Measurements from ENCODE around the gene CBY3.
"Not testable (repeated sequence)": the region's sequence is repeated elsewhere in the genome, so short reads cannot be mapped to it uniquely, and the experiment has no call there.

Gene CBY3

DNA sequence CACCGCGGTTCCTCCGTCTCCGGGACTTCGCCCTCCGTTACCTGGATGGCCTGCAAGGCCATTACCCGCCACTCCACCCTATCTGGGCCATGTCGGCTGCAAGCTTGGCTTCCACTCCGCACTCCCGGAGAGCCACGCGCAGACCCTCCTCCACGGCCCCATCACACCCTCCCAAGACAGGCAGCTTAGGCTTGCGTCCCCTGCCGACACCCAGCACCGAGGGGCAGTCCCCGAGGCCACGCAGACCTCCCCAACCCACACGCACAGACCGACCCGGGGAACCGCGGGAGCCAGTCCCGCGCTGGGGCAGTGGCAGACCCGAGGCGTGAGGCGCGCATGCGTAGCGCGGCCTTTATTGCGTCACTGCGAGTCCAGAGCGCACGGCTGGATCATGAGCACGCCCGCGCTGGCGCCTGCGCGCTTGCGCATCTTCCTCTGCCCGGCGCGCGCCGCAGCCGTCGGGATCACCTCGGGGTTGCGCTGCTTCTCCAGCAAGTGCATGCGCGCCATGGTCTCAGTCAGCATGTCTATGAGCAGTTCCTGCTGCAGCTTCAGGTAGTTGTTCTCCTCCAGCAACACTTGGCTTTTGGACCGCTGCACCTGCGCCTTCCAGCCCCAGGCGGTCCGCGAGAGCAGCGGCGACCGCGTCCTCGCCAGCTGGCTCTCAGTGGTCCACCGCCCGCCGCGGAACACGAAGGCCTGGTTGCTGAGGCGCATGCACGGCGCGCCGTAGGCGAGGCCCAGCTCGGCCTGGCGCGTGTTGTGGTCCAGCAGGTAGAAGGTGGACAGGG, 2.4 kb downstream of the CBY3 start:
- in situ Hi-C loops (cut with HindIII; ENCODE audit: low sequenced_read_pairs) = loop anchor here (5.0 kb wide), 1 partner anchor 79 kb away; no protein-coding TSS in a partner anchor

DNA sequence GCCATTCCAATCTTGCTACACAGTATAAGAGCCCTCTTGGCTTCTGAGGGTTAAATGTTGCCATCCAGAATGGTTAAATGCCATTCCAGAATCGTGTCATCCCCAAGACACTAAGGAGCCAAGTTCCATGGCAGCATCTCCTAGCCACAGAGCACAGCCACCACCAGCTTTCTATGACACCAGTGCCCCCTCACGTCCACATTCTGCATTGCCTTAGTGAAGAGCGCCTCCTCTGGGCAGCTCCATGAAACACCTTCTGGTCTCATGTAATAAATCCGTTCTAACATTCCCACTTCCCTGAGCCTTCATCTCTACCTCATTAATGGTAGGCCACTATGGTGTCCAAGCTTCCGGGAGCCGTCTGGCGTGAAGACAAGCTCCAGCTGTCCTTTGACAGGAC, 12.4 kb downstream of the CBY3 start:
- in situ Hi-C loops (cut with HindIII; ENCODE audit: low sequenced_read_pairs) = loop anchor here (5.0 kb wide), 1 partner anchor 39 kb away; no protein-coding TSS in a partner anchor

DNA sequence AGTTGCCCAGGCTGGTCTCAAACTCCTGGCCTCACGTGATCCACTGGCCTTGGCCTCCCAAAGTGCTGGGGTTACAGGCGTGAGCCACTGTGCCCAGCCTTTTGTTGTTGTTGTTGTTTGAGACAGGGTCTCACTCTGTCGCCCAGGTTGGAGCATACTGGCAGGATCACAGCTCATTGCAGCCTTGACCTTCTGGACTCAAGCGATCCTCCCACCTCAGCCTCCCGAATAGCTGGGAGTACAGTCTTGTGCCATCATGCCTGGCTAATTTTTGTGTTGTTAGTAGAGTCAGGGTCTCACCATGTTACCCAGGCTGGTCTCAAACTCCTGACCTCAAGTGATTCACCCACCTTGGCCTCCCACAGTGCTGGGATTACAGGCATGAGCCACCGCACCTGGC, 19.2 kb downstream of the CBY3 start:
- in situ Hi-C loops (cut with HindIII; ENCODE audit: low sequenced_read_pairs) = not testable (repeated sequence)

DNA sequence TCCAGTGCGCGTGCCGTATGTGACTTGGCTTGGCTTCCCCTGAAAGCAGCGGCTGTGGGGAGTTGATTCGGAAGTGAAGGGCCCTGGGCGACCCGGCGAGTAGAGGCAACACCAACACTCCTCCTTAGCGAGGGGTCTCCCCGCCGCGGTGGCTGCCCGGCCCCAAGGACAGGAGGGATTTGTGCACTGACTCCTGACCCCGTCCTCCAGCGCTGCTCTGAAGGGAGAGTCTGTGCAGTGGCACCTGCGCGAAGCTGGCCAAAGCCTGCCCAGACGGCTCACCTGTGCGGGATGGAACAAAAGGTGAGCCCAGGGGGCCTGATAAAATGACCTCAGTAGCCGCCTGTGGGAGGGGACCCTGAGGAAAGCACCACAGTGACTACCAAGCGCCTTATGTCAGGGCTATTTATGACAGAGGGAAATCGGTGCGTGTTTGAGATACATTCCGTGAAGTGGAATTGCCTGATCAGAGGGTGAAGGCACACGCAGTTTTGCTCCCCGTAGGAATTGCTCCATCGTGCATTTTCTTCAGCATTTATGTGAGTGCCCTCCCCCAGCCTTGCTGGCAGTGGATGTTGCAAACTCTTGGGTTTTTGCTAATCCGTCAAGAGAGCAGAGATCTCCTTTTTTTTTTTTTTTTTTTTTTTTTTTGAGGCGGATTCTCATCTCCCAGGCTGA, 22.5 kb downstream of the CBY3 start:
- in situ Hi-C loops (cut with HindIII; ENCODE audit: low sequenced_read_pairs) = not testable (repeated sequence)

DNA sequence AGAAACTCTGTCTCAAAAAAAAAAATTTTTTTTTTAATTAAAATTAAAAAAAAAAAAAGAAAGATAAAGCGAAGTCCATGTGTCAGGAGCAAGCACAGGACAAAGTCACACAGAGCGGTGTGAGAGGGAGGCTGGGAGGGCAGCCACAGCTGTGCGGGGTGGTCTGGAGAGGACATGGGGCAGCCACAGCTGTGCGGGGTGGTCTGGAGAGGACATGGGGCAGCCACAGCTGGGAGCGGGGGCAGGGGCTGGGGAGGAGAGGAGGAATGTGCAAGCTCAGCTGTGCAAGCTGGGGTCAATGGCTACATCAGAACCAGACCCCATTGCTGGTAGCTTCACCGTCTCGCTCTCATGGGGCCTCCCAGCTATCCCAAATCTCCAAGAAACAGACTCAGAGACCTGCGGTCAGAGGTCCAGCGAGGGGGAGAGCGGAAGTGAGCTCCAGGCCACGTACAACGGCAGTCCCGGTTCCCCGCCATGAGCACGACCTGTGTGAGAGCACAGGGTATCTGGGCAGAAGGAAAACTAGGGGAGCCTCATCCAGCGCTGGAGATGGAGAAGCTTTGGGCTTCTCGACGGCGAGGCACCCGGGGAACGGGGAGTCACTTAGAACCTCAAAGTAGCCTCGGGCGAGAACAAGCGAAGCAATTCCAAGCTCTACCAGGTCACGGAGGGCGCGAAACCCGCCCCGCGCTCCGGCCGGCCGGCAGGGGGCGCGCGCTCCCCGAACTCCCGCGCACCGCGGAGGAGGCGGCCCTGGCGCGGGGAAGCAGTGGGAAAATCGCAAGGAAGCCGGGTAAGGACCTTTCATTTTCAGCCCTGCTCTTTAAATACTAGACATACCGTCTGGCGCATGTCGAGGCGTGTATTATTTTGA, 23.3 kb downstream of the CBY3 start:
- in situ Hi-C loops (cut with HindIII; ENCODE audit: low sequenced_read_pairs) = not testable (repeated sequence)

DNA sequence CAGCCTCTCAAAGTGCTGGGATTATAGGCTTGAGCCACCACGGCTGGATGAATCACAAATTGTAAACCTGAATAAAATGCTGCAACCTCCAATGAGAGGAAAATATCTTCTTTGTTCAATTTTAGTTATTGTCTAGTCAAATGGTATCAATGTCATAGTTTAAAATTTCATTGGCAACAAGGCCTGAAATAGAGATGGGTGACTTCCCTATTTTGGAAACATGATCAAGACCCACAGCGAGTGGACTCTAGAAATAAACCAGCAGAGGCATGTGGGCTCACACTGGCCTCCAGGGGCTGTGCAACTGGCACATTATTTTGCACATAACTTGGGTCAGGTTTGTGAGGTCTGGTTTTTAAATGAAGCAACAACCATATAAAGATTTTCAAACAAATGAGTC, 27.7 kb downstream of the CBY3 start:
- in situ Hi-C loops (cut with HindIII; ENCODE audit: low sequenced_read_pairs) = not testable (repeated sequence)

DNA sequence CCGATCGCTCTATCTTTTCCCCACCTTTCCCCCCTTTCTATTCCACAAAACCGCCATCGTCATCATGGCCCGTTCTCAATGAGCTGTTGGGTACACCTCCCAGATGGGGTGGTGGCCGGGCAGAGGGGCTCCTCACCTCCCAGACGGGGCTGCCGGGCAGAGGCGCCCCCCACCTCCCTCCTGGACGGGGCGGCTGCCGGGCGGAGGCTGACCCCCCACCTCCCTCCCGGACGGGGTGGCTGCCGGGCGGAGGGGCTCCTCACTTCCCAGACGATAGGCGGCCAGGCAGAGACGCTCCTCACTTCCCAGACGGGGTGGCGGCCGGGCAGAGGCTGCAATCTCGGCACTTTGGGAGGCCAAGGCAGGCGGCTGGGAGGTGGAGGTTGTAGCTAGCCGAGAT, 30.6 kb downstream of the CBY3 start:
- in situ Hi-C loops (cut with HindIII; ENCODE audit: low sequenced_read_pairs) = not testable (repeated sequence)

DNA sequence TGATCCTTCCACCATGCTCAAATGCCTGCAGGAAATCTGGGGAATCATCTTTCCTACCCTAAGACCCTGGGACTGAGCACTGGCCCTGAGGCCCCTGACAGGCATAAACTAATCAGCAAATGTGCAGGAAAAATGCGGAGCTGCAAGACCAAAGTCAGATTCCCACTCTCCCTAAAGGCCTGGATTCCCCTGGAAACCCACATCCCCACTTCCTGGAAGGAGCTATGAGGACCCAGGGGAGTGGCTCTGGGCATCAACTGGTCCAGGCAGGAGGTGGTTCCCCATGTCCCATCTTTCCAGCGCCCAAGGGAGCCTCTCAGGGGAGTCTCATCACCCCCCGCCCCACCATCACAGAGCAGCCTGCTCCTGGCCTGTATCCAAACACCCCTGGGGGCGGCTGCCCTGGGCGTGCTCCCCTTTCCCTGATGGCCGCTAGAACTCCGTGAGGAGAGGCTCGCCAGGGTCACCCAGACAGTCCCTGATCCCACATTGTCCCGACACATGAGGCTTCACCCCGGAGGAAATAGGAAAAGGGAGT, 31.6 kb downstream of the CBY3 start:
- in situ Hi-C loops (cut with HindIII; ENCODE audit: low sequenced_read_pairs) = not testable (repeated sequence)

DNA sequence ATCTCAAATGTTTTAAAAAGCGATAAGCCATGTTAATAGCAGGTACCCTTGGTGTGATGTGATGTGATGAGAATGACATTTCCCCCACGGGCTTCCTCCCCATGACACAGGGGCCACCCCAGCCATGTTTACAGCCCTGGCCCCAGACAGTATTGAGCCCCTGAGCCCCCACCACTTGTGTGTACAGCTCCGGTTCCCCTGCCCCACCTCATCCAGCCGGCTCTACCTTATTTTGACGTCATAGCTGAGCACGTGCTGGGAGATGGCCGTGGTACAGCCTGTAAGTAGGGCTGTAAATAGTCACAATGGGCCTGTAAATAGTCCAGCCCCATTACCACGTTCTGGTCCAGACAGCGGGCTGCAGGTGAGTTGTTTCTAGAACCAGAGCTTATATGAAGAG, 32.4 kb downstream of the CBY3 start:
- in situ Hi-C loops (cut with HindIII; ENCODE audit: low sequenced_read_pairs) = no loop called here

DNA sequence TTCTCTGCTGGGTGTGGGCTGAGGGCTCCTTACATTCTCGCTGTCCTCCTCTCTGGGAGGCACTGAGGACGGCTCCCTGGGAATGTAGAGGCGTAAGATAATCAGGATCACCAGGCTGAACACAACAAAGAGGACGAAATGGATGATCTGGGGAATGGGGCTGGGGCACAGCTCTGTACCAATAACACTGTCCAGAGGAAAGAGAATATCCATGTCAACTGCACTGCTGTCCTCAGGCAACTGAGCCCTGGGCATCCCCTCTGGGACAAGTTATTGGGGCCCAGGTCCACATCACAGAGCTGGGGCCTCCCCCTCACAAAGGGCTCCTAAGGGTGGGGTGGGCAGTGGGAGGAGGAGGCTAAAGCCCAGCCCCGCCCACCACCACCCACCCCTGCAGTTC, 36.1 kb downstream of the CBY3 start:
- in situ Hi-C loops (cut with HindIII; ENCODE audit: low sequenced_read_pairs) = not testable (repeated sequence)

DNA sequence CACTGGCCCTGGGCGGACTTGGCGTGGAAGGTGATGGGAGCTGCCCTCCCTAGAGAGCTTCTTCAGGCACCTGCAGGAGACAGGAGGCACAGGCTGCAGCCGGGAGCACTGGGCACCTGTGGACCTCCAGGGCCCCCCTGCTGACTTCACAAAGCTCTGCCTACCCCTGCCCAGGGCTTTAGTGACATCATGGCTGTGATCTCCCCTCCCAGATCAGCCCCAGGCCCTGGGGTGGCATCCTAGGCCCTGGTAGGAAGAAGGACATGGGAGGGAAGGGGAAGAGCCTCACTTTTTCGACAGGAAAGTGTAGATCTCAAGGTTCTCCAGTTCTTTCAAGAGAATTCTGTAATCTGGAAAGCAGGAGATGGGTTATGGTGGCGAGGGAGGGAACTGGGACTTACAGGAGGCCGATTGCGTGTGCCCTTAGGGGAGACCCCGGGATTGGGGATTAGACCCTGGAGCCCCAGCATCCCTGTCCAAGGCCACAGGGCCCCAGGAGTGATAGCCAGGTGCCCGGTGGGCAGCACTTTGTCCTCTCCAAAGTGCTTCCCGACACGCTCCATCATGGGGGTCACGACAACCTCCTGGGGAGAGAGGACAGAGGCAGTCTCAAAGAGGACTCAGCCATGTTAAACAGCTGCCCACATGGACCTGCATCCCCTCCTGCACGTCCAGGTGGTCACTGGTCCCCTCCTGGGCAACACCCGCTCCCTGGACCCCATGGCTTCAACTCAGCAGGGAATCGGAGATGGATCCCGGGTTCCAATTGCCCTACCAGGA, 37.5 kb downstream of the CBY3 start:
- in situ Hi-C loops (cut with HindIII; ENCODE audit: low sequenced_read_pairs) = not testable (repeated sequence)

DNA sequence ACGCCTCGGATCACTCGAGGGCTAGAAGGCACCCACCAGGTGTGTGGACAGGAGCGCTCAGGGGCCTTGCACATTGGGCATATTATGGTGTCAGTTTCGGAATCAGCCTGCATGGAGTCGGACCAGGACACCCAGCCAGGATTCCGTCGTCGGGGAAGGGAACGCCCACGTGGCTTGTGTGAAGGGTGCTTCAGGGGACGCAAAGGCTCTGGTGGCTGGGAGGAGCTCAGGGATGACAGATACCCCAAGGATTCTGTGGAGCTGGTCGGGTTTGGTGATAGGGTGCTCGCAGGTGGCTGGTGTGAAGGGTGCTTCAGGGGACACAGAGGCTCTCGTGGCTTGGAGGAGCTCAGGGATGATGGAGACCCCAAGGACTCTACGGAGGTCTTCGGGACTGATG, 38.2 kb downstream of the CBY3 start:
- in situ Hi-C loops (cut with HindIII; ENCODE audit: low sequenced_read_pairs) = not testable (repeated sequence)

DNA sequence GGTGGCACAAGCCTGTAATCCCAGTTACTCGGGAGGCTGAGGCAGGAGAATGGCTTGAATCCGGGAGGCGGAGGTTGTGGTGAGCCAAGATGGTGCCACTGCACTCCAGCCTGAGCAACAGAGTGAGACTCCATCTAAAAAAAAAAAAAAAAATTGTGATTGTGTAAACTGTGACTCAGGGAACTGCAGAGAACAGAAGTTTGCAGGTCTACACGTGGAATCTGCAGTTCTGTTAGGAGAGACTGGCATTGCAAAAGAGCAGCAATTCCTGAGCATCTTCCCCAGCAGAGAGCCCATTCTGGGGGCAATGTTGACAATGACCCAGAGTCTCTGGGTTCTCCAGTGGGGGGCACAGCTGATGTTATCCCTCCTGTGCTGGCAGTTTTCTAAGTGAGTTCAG, 39.1 kb downstream of the CBY3 start:
- in situ Hi-C loops (cut with HindIII; ENCODE audit: low sequenced_read_pairs) = not testable (repeated sequence)

DNA sequence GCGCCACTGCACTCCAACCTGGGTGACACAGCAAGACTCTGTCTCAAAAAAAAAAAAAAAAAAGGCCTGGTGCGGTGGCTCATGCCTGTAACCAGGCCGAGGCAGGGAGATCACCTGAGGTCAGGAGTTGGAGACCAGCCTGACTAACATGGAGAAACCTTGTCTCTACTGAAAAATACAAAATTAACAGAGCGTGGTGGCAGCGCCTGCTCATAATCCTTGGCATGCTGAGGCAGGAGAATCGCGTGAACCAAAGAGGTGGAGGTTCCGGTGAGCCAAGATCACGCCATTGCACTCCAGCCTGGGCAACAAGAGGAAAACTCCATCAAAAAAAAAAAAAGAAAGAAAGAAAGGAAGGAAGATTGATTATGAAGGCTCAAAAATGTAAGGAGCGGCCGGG, 41.5 kb downstream of the CBY3 start:
- in situ Hi-C loops (cut with HindIII; ENCODE audit: low sequenced_read_pairs) = loop anchor here (5.0 kb wide), 1 partner anchor 68 kb away; no protein-coding TSS in a partner anchor

DNA sequence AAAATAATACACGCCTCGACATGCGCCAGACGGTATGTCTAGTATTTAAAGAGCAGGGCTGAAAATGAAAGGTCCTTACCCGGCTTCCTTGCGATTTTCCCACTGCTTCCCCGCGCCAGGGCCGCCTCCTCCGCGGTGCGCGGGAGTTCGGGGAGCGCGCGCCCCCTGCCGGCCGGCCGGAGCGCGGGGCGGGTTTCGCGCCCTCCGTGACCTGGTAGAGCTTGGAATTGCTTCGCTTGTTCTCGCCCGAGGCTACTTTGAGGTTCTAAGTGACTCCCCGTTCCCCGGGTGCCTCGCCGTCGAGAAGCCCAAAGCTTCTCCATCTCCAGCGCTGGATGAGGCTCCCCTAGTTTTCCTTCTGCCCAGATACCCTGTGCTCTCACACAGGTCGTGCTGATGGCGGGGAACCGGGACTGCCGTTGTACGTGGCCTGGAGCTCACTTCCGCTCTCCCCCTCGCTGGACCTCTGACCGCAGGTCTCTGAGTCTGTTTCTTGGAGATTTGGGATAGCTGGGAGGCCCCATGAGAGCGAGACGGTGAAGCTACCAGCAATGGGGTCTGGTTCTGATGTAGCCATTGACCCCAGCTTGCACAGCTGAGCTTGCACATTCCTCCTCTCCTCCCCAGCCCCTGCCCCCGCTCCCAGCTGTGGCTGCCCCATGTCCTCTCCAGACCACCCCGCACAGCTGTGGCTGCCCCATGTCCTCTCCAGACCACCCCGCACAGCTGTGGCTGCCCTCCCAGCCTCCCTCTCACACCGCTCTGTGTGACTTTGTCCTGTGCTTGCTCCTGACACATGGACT, 46.3 kb downstream of the CBY3 start:
- in situ Hi-C loops (cut with HindIII; ENCODE audit: low sequenced_read_pairs) = loop anchor here (5.0 kb wide), 2 partner anchors 62 to 73 kb away; no protein-coding TSS in a partner anchor

DNA sequence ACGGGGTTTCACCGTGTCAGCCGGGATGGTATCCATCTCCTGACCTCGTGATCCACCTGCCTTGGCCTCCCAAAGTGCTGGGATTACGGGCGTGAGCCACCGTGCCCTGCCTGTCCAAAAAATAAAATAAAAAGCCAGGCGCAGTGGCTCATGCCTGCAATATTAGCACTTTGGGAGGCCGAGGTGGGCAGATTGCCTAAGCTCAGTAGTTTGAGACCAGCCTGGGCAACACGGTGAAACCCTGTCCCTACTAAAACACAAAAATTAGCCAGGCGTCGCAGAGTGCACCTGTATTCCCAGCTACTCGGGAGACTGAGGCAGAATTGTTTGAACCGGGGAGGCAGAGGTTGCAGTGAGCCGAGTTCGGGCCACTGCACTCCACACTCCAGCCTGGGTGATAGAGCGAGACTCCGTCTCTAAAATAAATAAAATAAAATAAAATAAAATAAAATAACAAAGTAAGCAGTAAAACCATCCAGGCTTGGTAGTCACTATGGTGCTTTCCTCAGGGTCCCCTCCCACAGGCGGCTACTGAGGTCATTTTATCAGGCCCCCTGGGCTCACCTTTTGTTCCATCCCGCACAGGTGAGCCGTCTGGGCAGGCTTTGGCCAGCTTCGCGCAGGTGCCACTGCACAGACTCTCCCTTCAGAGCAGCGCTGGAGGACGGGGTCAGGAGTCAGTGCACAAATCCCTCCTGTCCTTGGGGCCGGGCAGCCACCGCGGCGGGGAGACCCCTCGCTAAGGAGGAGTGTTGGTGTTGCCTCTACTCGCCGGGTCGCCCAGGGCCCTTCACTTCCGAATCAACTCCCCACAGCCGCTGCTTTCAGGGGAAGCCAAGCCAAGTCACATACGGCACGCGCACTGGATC, 47.1 kb downstream of the CBY3 start:
- in situ Hi-C loops (cut with HindIII; ENCODE audit: low sequenced_read_pairs) = loop anchor here (5.0 kb wide), 1 partner anchor 61 kb away; no protein-coding TSS in a partner anchor

Data from endothelial cell of hepatic sinusoid (primary cell).